HepG2 (cell line): ENCODE results near the gene LAPTM4A. TPM values are rescaled to one million over a fixed set of nuclear protein-coding genes. Genes with fewer than 3 reads are reported as not detected.

ENCODE experiments used
- CREB1 ChIP-seq, 2 experiments: fragments of 450-650 bp in 1 of 2; IDR thresholded peaks; 2 replicates each; pipeline ENCODE4 v1.6.1; 2016 to 2017; ENCODE audit warnings: control low read depth in 1 of 2, mild to moderate bottlenecking in 1 of 2, missing compliant biosample characterization in 1 of 2, missing genetic modification characterization in 1 of 2
- DMAP1 ChIP-seq: IDR thresholded peaks from 2 replicates; pipeline ENCODE4 v1.6.1; 2016
- DNMT1 ChIP-seq: sonication (generic); formaldehyde crosslinking; IDR thresholded peaks from 2 replicates; pipeline ENCODE4 v1.5.1; 2020; ENCODE audit warnings: mild to moderate bottlenecking, missing genetic modification reagents
- DNMT3B ChIP-seq: conservative IDR thresholded peaks from 2 replicates; pipeline ENCODE4 v1.6.1; 2016; ENCODE audit warnings: missing biosample characterization, control low read depth
- GATA4 ChIP-seq: sonication (generic); IDR thresholded peaks from 2 replicates; pipeline ENCODE4 v1.6.1; 2016; ENCODE audit warnings: antibody characterized with exemption, low read depth, borderline replicate concordance
- HIC2 ChIP-seq: sonication (generic); formaldehyde crosslinking; IDR thresholded peaks from 2 replicates; pipeline ENCODE4 v1.9.0; 2022; ENCODE audit warnings: low read depth, missing genetic modification reagents
- HINFP ChIP-seq: sonication (generic); formaldehyde crosslinking; IDR thresholded peaks from 2 replicates; pipeline ENCODE4 v1.4.0; 2020; ENCODE audit warnings: low read depth, mild to moderate bottlenecking, missing genetic modification reagents
- LCORL ChIP-seq, 2 experiments: fragments of 450-650 bp in 1 of 2; sonication (generic) in 1 of 2; formaldehyde crosslinking in 1 of 2; IDR thresholded peaks; 2 replicates each; pipeline versions ENCODE4 v1.5.0 to v1.6.1; 2017 to 2020; ENCODE audit warnings: antibody characterized with exemption in 1 of 2, missing genetic modification reagents in 1 of 2
- SP2 ChIP-seq: sonication (generic); formaldehyde crosslinking; IDR thresholded peaks from 2 replicates; pipeline ENCODE4 v1.5.1; 2020; ENCODE audit warnings: mild to moderate bottlenecking, missing genetic modification reagents
- YEATS4 ChIP-seq: sonication (generic); formaldehyde crosslinking; IDR thresholded peaks from 2 replicates; pipeline ENCODE4 v1.4.0; 2020; ENCODE audit warnings: missing genetic modification reagents, borderline replicate concordance
- ZGPAT ChIP-seq: IDR thresholded peaks from 2 replicates; pipeline ENCODE4 v1.6.1; 2016; ENCODE audit warnings: mild to moderate bottlenecking
- ZMYM2 ChIP-seq: sonication (generic); formaldehyde crosslinking; IDR thresholded peaks from 2 replicates; pipeline ENCODE4 v1.8.0; 2022; ENCODE audit warnings: mild to moderate bottlenecking, missing genetic modification reagents
- ZNF503 ChIP-seq: sonication (generic); formaldehyde crosslinking; IDR thresholded peaks from 2 replicates; pipeline ENCODE4 v1.4.0; 2020; ENCODE audit warnings: missing genetic modification reagents
- ZNF576 ChIP-seq: sonication (generic); formaldehyde crosslinking; IDR thresholded peaks from 2 replicates; pipeline ENCODE4 v1.4.0; 2020; ENCODE audit warnings: mild to moderate bottlenecking, missing genetic modification reagents
- ZNF770 ChIP-seq: sonication (generic); formaldehyde crosslinking; IDR thresholded peaks from 2 replicates; pipeline ENCODE4 v1.5.0; 2020; ENCODE audit warnings: mild to moderate bottlenecking, missing genetic modification reagents
- ZNF777 ChIP-seq: sonication (generic); formaldehyde crosslinking; IDR thresholded peaks from 2 replicates; pipeline ENCODE4 v1.4.0; 2020; ENCODE audit warnings: missing genetic modification reagents
- ZNF800 ChIP-seq: sonication (generic); formaldehyde crosslinking; IDR thresholded peaks from 2 replicates; pipeline ENCODE4 v1.4.0; 2020; ENCODE audit warnings: missing genetic modification reagents
- ZSCAN29 ChIP-seq: sonication (generic); formaldehyde crosslinking; conservative IDR thresholded peaks from 2 replicates; pipeline ENCODE4 v1.4.0; 2020; ENCODE audit warnings: mild to moderate bottlenecking, missing genetic modification reagents
- polyA plus RNA-seq, 8 experiments: library from polyadenylated mRNA; depleted of rRNA in 3 of 8; stranded (reverse) in 7 of 8; unstranded in 1 of 8; fragments of >200 nt; fragmentation: Illumina TruSeq in 4 of 8; extraction: Trizol in 4 of 8; gene quantifications; 2 replicates each; pipeline versions ENCODE4 v1.2.1 to v1.2.3, GENCODE V29; 2011 to 2016; ENCODE audit warnings: low read depth in 4 of 8, missing spikeins in 1 of 8, mixed read lengths in 1 of 8; ENCODE audit not compliant: insufficient read depth in 1 of 8
- total RNA-seq, 5 experiments: library from RNA; depleted of rRNA; stranded (reverse); fragments of >200 nt; fragmentation: Illumina TruSeq; extraction: Trizol; gene quantifications; 2 replicates each; pipeline ENCODE4 v1.2.3, GENCODE V29; 2016; ENCODE audit warnings: low read depth in 1 of 5

LAPTM4A gene
- total and polyA plus RNA-seq, 2 of the 13 experiments (the other 11 are each of a cell fraction or from before 2014, with no cell fraction given), result 116 to 558 TPM

GRCh38 chr2:20050104-20050645 is 1.3 kb downstream of the LAPTM4A start (continued):
- TF ChIP-seq ZNF576 (no peak), GATA4 (no peak), SP2 (CRISPR knock-in tag) (no peak), ZNF503 (CRISPR knock-in tag) (peak; percentile 50; the same call in 1 of the 2 replicates), HIC2 (CRISPR knock-in tag) (no peak), YEATS4 (CRISPR knock-in tag) (peak; percentile 34; the same call in 1 of the 2 replicates), ZNF777 (CRISPR knock-in tag) (0 out of 2 replicates have a peak, but pooled peaks have one; percentile 34), LCORL (IDR thresholded peaks at IDR 0.05) (no peak), LCORL (CRISPR knock-in tag; IDR thresholded peaks at IDR 0.05) (0 out of 2 replicates have a peak, but pooled peaks have one; percentile 9), DNMT1 (CRISPR knock-in tag) (no peak), ZNF800 (CRISPR knock-in tag) (peak; percentile 62; the same call in 1 of the 2 replicates), CREB1 (IDR thresholded peaks at IDR 0.05) (peak; percentile 25), CREB1 (CRISPR knock-in tag; IDR thresholded peaks at IDR 0.05) (no peak), DMAP1 (CRISPR knock-in tag) (no peak), ZGPAT (0 out of 2 replicates have a peak, but pooled peaks have one; percentile 25), DNMT3B (CRISPR knock-in tag) (no peak), ZMYM2 (CRISPR knock-in tag) (0 out of 2 replicates have a peak, but pooled peaks have one; percentile 1), HINFP (no peak), ZNF770 (no peak), ZSCAN29 (CRISPR knock-in tag) (no peak)
